WTC11 (cell line): ENCODE measurements around the gene PDE6G. TPM values are rescaled to one million over a fixed set of nuclear protein-coding genes. Genes with fewer than 3 reads are reported as not detected.

Source experiments
- ATAC-seq: fragments of 200-7000 bp; cut with Tn5 transposase; 2 replicates; pipeline ENCODE4 v1.10.0; 2021; ENCODE audit warnings: mild to moderate bottlenecking, moderate library complexity
- CTCF ChIA-PET: fragments of 300-600 bp; sonication (Branson Sonifier 250); formaldehyde crosslinking; loops from one replicate; lab custom pipeline; 2021; ENCODE audit warnings: antibody characterized with exemption; lab: Charles Lee
- POLR2A ChIA-PET: fragments of 350-600 bp; sonication (Branson Sonifier 250); formaldehyde crosslinking; loops from one replicate; lab custom pipeline; 2021; ENCODE audit warnings: antibody characterized with exemption; lab: Charles Lee
- DNase-seq: peaks from one replicate; pipeline ENCODE4 v3.0.0; 2021; ENCODE audit warnings: low spot score
- H3K27ac Mint-ChIP-seq: 2 replicates; pipeline ENCODE4 v1.8.0; 2021; ENCODE audit warnings: mixed read lengths
- H3K27me3 Mint-ChIP-seq: 2 replicates; pipeline ENCODE4 v1.8.0; 2021; ENCODE audit warnings: low read depth, mild to moderate bottlenecking, moderate library complexity, mixed read lengths
- H3K36me3 Mint-ChIP-seq: 2 replicates; pipeline ENCODE4 v1.8.0; 2021; ENCODE audit warnings: mixed read lengths
- H3K4me1 Mint-ChIP-seq: 2 replicates; pipeline ENCODE4 v1.8.0; 2022; ENCODE audit warnings: mixed read lengths
- H3K4me3 Mint-ChIP-seq: 2 replicates; pipeline ENCODE4 v1.8.0; 2021; ENCODE audit warnings: mild to moderate bottlenecking, moderate library complexity, mixed read lengths
- H3K9me3 Mint-ChIP-seq: 2 replicates; pipeline ENCODE4 v1.8.0; 2021; ENCODE audit warnings: mixed read lengths
- ATF2 ChIP-seq: sonication (generic); formaldehyde crosslinking; IDR thresholded peaks from 2 replicates; pipeline ENCODE4 v1.8.1; 2022; ENCODE audit warnings: low read depth, missing genetic modification reagents, borderline replicate concordance
- E2F1 ChIP-seq: sonication (generic); formaldehyde crosslinking; IDR thresholded peaks from 2 replicates; pipeline ENCODE4 v1.8.0; 2022; ENCODE audit warnings: mild to moderate bottlenecking, missing genetic modification reagents
- FOXP4 ChIP-seq: sonication (generic); formaldehyde crosslinking; IDR thresholded peaks from 2 replicates; pipeline ENCODE4 v1.8.0; 2022; ENCODE audit warnings: mild to moderate bottlenecking, missing genetic modification reagents
- IRF1 ChIP-seq: sonication (generic); formaldehyde crosslinking; IDR thresholded peaks from 2 replicates; pipeline ENCODE4 v1.8.0; 2023; ENCODE audit warnings: missing genetic modification reagents
- JUN ChIP-seq: sonication (generic); formaldehyde crosslinking; IDR thresholded peaks from 2 replicates; pipeline ENCODE4 v1.8.0; 2023; ENCODE audit warnings: mild to moderate bottlenecking, missing genetic modification reagents
- MLX ChIP-seq: sonication (generic); formaldehyde crosslinking; IDR thresholded peaks from 2 replicates; pipeline ENCODE4 v1.8.1; 2023; ENCODE audit warnings: mild to moderate bottlenecking, missing genetic modification reagents, moderate library complexity
- NR2C2 ChIP-seq: sonication (generic); formaldehyde crosslinking; IDR thresholded peaks from 2 replicates; pipeline ENCODE4 v1.8.0; 2022; ENCODE audit warnings: mild to moderate bottlenecking, missing genetic modification reagents
- SMAD3 ChIP-seq: sonication (generic); formaldehyde crosslinking; IDR thresholded peaks from 2 replicates; pipeline ENCODE4 v1.8.0; 2022; ENCODE audit warnings: missing genetic modification reagents, mild to moderate bottlenecking, borderline replicate concordance
- USF1 ChIP-seq: sonication (generic); formaldehyde crosslinking; IDR thresholded peaks from 2 replicates; pipeline ENCODE4 v1.8.0; 2022; ENCODE audit warnings: mild to moderate bottlenecking, missing genetic modification reagents
- USF2 ChIP-seq: sonication (generic); formaldehyde crosslinking; IDR thresholded peaks from 2 replicates; pipeline ENCODE4 v1.8.1; 2023; ENCODE audit warnings: mild to moderate bottlenecking, missing genetic modification reagents, moderate library complexity
- ZNF263 ChIP-seq: sonication (generic); formaldehyde crosslinking; IDR thresholded peaks from 2 replicates; pipeline ENCODE4 v1.8.1; 2022; ENCODE audit warnings: low read depth, mild to moderate bottlenecking, moderate library complexity, missing genetic modification reagents
- ZNF425 ChIP-seq: fragments of 250-450 bp; sonication (Bioruptor Pico); conservative IDR thresholded peaks from 2 replicates; pipeline ENCODE4 v1.9.0; 2021; ENCODE audit warnings: mild to moderate bottlenecking
- ZNF532 ChIP-seq: fragments of 250-450 bp; sonication (Bioruptor Pico); IDR thresholded peaks from 2 replicates; pipeline ENCODE4 v1.9.0; 2021; ENCODE audit warnings: mild to moderate bottlenecking, borderline replicate concordance
- total RNA-seq: library from RNA; stranded (reverse); gene quantifications from 3 replicates; pipeline ENCODE4 v1.2.3, GENCODE V29; 2021

PDE6G gene
- total RNA-seq, 1 experiment from 2014 or later = 4.4 TPM

- no peak for TF ChIP-seq USF2 (CRISPR knock-in tag)
- no peak for TF ChIP-seq ZNF263
- TF ChIP-seq FOXP4 = no peak
- TF ChIP-seq MLX = no peak
- TF ChIP-seq SMAD3 (CRISPR knock-in tag) = no peak
- TF ChIP-seq ZNF425 = no peak
- no peak for TF ChIP-seq E2F1
- TF ChIP-seq, all 79 proteins: peak for 0
Observed at GRCh38 chr17:81697261-81698044, 41.1 kb upstream of the PDE6G start (continued).

- POLR2A ChIA-PET = no interaction called here
- no peaks in the 10 kb centered on the region for H3K9me3 Mint-ChIP-seq
- H3K36me3 Mint-ChIP-seq = peaks cover 36% of the 10 kb centered on the region
- no peaks in the 10 kb centered on the region for H3K27me3 Mint-ChIP-seq
- H3K27ac Mint-ChIP-seq = no peak overlapping the region
- H3K4me3 Mint-ChIP-seq = no peak overlapping the region
- ATAC-seq (no peak), DNase-seq (no peak)
- CTCF ChIA-PET = interaction anchor here (0.6 to 1.8 kb wide), 2 partner anchors 15 to 21 kb away, joined by 5 to 9 read pairs; no protein-coding TSS in a partner anchor
- H3K4me1 Mint-ChIP-seq = peaks cover 4% of the 10 kb centered on the region; the same call in 1 of the 2 replicates
- TF ChIP-seq IRF1 (CRISPR knock-in tag) = no peak
- TF ChIP-seq JUN (CRISPR knock-in tag) = no peak
- TF ChIP-seq ZNF532 = no peak
- TF ChIP-seq USF1 (CRISPR knock-in tag) = no peak
- TF ChIP-seq FOXP4 = no peak
- no peak for TF ChIP-seq NR2C2 (CRISPR knock-in tag)
- no peak for TF ChIP-seq ATF2 (CRISPR knock-in tag)
Observed at GRCh38 chr17:81696218-81696941, 40.0 kb upstream of the PDE6G start.
